WTC11 (cell line): Measurements from ENCODE around the gene ERF. TPM values are rescaled to one million over a fixed set of nuclear protein-coding genes. Genes with fewer than 3 reads are reported as not detected.

Source experiments
- ATAC-seq: fragments of 200-7000 bp; cut with Tn5 transposase; 2 replicates; pipeline ENCODE4 v1.10.0; 2021; ENCODE audit warnings: mild to moderate bottlenecking, moderate library complexity
- CTCF ChIA-PET: fragments of 300-600 bp; sonication (Branson Sonifier 250); formaldehyde crosslinking; loops from one replicate; lab custom pipeline; 2021; ENCODE audit warnings: antibody characterized with exemption; lab: Charles Lee
- POLR2A ChIA-PET: fragments of 350-600 bp; sonication (Branson Sonifier 250); formaldehyde crosslinking; loops from one replicate; lab custom pipeline; 2021; ENCODE audit warnings: antibody characterized with exemption; lab: Charles Lee
- DNase-seq: peaks from one replicate; pipeline ENCODE4 v3.0.0; 2021; ENCODE audit warnings: low spot score
- H3K27ac Mint-ChIP-seq: 2 replicates; pipeline ENCODE4 v1.8.0; 2021; ENCODE audit warnings: mixed read lengths
- H3K27me3 Mint-ChIP-seq: 2 replicates; pipeline ENCODE4 v1.8.0; 2021; ENCODE audit warnings: low read depth, mild to moderate bottlenecking, moderate library complexity, mixed read lengths
- H3K36me3 Mint-ChIP-seq: 2 replicates; pipeline ENCODE4 v1.8.0; 2021; ENCODE audit warnings: mixed read lengths
- H3K4me1 Mint-ChIP-seq: 2 replicates; pipeline ENCODE4 v1.8.0; 2022; ENCODE audit warnings: mixed read lengths
- H3K4me3 Mint-ChIP-seq: 2 replicates; pipeline ENCODE4 v1.8.0; 2021; ENCODE audit warnings: mild to moderate bottlenecking, moderate library complexity, mixed read lengths
- H3K9me3 Mint-ChIP-seq: 2 replicates; pipeline ENCODE4 v1.8.0; 2021; ENCODE audit warnings: mixed read lengths
- CREB1 ChIP-seq: sonication (generic); formaldehyde crosslinking; IDR thresholded peaks from 2 replicates; pipeline ENCODE4 v1.8.0; 2023; ENCODE audit warnings: mild to moderate bottlenecking, missing genetic modification reagents
- ESRRA ChIP-seq: sonication (generic); formaldehyde crosslinking; IDR thresholded peaks from 2 replicates; pipeline ENCODE4 v1.8.1; 2022; ENCODE audit warnings: mild to moderate bottlenecking, missing genetic modification reagents, borderline replicate concordance
- FOXK1 ChIP-seq: sonication (generic); formaldehyde crosslinking; IDR thresholded peaks from 2 replicates; pipeline ENCODE4 v1.8.0; 2022; ENCODE audit warnings: mild to moderate bottlenecking, moderate library complexity, missing genetic modification reagents
- HMGA2 ChIP-seq: fragments of 250-450 bp; sonication (Bioruptor Pico); IDR thresholded peaks from 2 replicates; pipeline ENCODE4 v1.4.0; 2021; ENCODE audit warnings: mild to moderate bottlenecking, moderate library complexity
- JAZF1 ChIP-seq: fragments of 250-450 bp; sonication (Bioruptor Pico); IDR thresholded peaks from 2 replicates; pipeline ENCODE4 v1.9.0; 2021; ENCODE audit warnings: moderate library complexity, mild to moderate bottlenecking, inconsistent platforms
- NR1H2 ChIP-seq: sonication (generic); formaldehyde crosslinking; IDR thresholded peaks from 2 replicates; pipeline ENCODE4 v1.9.0; 2021; ENCODE audit warnings: mild to moderate bottlenecking, moderate library complexity, missing genetic modification reagents
- PRRX2 ChIP-seq: fragments of 250-450 bp; sonication (Bioruptor Pico); IDR thresholded peaks from 2 replicates; pipeline ENCODE4 v1.8.0; 2021; ENCODE audit warnings: mild to moderate bottlenecking
- TP53 ChIP-seq: sonication (generic); formaldehyde crosslinking; IDR thresholded peaks from 2 replicates; pipeline ENCODE4 v1.8.1; 2023; ENCODE audit warnings: mild to moderate bottlenecking, missing genetic modification reagents
- ZNF281 ChIP-seq: sonication (generic); formaldehyde crosslinking; IDR thresholded peaks from 2 replicates; pipeline ENCODE4 v1.8.0; 2023; ENCODE audit warnings: mild to moderate bottlenecking, missing genetic modification reagents
- ZNF396 ChIP-seq: fragments of 250-450 bp; sonication (Bioruptor Pico); IDR thresholded peaks from 2 replicates; pipeline ENCODE4 v1.8.0; 2021; ENCODE audit warnings: mild to moderate bottlenecking, moderate library complexity, borderline replicate concordance
- ZNF512 ChIP-seq: sonication (generic); formaldehyde crosslinking; IDR thresholded peaks from 2 replicates; pipeline ENCODE4 v1.8.1; 2022; ENCODE audit warnings: missing genetic modification reagents, borderline replicate concordance
- total RNA-seq: library from RNA; stranded (reverse); gene quantifications from 3 replicates; pipeline ENCODE4 v1.2.3, GENCODE V29; 2021
- TF ChIP-seq, protein P1 (sequence below): sonication (generic); formaldehyde crosslinking; IDR thresholded peaks from 2 replicates; pipeline ENCODE4 v1.8.0; 2022; ENCODE audit warnings: mild to moderate bottlenecking, missing genetic modification reagents
- TF ChIP-seq, protein P2 (sequence below): fragments of 250-450 bp; sonication (Bioruptor Pico); conservative IDR thresholded peaks from 2 replicates; pipeline ENCODE4 v1.9.0; 2021; ENCODE audit warnings: mild to moderate bottlenecking
- TF ChIP-seq, protein P3 (sequence below): sonication (generic); formaldehyde crosslinking; IDR thresholded peaks from 2 replicates; pipeline ENCODE4 v1.8.1; 2023; ENCODE audit warnings: mild to moderate bottlenecking, moderate library complexity, missing genetic modification reagents

ERF gene
- total RNA-seq, 1 experiment from 2014 or later: 65.9 TPM

DNA sequence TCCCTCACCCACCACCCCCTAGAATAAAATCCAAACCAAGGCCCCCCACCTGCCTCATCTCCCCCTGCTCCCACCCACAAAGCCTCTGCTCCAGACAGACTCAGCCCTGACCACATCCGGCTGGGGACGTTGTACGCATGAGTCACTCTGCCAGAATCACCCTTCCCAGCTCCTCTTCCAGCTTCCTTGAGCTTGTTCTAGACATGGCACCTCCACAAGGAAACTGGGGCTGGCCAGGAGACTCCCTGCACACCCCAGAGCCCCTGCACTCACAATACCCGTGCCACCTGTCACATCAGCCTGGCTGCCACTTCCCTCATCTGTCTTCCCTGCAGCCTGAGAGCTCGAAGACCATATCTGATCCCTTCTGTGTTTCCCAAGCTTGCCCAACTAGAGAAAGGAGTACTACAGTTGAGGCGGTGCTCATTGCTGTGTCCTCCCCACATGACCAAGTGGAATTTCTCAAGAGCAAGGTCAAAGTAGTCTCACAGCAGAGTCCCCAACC, 47.1 kb downstream of the ERF start:
- ATAC-seq (no peak), DNase-seq (no peak)
- POLR2A ChIA-PET: no interaction called here
- Mint-ChIP-seq H3K27ac (no peak overlapping the region), H3K9me3 (no peaks in the 10 kb centered on the region), H3K4me1 (peaks cover 16% of the 10 kb centered on the region), H3K36me3 (peaks cover 59% of the 10 kb centered on the region), H3K27me3 (no peaks in the 10 kb centered on the region)
- CTCF ChIA-PET: interaction anchor here (0.6 kb wide), 1 partner anchor 35 kb away, joined by 6 read pairs; no protein-coding TSS in a partner anchor
- no peak for TF ChIP-seq TP53 (CRISPR knock-in tag)
- TF ChIP-seq, protein P1, sequence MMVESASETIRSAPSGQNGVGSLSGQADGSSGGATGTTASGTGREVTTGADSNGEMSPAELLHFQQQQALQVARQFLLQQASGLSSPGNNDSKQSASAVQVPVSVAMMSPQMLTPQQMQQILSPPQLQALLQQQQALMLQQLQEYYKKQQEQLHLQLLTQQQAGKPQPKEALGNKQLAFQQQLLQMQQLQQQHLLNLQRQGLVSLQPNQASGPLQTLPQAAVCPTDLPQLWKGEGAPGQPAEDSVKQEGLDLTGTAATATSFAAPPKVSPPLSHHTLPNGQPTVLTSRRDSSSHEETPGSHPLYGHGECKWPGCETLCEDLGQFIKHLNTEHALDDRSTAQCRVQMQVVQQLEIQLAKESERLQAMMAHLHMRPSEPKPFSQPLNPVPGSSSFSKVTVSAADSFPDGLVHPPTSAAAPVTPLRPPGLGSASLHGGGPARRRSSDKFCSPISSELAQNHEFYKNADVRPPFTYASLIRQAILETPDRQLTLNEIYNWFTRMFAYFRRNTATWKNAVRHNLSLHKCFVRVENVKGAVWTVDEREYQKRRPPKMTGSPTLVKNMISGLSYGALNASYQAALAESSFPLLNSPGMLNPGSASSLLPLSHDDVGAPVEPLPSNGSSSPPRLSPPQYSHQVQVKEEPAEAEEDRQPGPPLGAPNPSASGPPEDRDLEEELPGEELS (CRISPR knock-in tag): no peak
- TF ChIP-seq ZNF512 (CRISPR knock-in tag): no peak
- TF ChIP-seq, all 79 proteins: peak for 0
- H3K4me3 Mint-ChIP-seq: no peak overlapping the region

- Mint-ChIP-seq H3K9me3 (no peaks in the 10 kb centered on the region), H3K4me3 (no peak overlapping the region), H3K36me3 (peaks cover 64% of the 10 kb centered on the region), H3K27ac (no peak overlapping the region), H3K4me1 (peaks cover 16% of the 10 kb centered on the region), H3K27me3 (no peaks in the 10 kb centered on the region)
- DNase-seq (no peak), ATAC-seq (no peak)
- TF ChIP-seq CREB1 (no peak), FOXK1 (CRISPR knock-in tag) (no peak), NR1H2 (CRISPR knock-in tag) (no peak), HMGA2 (CRISPR knock-in tag) (no peak), ZNF512 (CRISPR knock-in tag) (no peak), PRRX2 (CRISPR knock-in tag) (no peak), ZNF281 (CRISPR knock-in tag) (no peak), ZNF396 (CRISPR knock-in tag) (no peak), JAZF1 (CRISPR knock-in tag) (no peak), ESRRA (CRISPR knock-in tag) (no peak)
- TF ChIP-seq, protein P2, sequence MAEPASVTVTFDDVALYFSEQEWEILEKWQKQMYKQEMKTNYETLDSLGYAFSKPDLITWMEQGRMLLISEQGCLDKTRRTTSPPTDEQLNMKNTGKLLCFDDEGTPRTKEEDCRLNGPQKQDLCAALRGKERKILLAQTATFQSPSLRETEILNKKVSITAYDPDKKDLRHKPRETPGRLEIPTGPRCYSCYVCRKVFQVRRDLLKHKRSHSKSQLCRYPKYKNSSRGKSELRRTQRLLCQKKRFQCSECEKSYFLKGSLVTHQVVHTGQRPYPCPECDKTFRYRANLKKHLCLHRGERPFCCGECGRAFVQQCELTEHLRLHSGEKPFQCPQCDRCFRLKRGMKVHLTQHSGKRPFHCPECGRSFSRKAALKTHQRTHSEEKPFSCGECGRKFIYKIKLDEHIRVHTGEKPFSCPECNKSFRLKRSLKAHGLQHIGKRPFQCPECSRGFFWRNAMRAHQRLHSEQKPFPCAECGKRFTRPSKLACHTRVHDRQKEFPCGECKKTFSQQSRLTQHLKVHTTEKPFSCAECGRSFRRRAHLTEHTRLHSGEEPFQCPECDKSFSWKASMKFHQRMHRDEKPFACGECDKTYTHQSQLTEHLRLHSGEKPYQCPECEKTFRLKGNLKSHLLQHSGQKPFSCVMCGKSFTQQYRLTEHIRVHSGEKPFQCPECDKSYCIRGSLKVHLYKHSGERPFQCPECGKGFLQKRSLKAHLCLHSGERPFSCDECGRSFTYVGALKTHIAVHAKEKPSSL (CRISPR knock-in tag): no peak
- TF ChIP-seq, protein P3, sequence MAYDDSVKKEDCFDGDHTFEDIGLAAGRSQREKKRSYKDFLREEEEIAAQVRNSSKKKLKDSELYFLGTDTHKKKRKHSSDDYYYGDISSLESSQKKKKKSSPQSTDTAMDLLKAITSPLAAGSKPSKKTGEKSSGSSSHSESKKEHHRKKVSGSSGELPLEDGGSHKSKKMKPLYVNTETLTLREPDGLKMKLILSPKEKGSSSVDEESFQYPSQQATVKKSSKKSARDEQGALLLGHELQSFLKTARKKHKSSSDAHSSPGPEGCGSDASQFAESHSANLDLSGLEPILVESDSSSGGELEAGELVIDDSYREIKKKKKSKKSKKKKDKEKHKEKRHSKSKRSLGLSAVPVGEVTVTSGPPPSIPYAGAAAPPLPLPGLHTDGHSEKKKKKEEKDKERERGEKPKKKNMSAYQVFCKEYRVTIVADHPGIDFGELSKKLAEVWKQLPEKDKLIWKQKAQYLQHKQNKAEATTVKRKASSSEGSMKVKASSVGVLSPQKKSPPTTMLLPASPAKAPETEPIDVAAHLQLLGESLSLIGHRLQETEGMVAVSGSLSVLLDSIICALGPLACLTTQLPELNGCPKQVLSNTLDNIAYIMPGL: no peak
- ChIA-PET CTCF (interaction anchor here (0.6 kb wide), 1 partner anchor 36 kb away, joined by 6 read pairs; no protein-coding TSS in a partner anchor), POLR2A (no interaction called here)
Measured at GRCh38 chr19:42206871-42207755, 47.8 kb downstream of the ERF start.
